ENCODE measurements around the gene SLC2A1.
"Not testable (repeated sequence)": the region's sequence is repeated elsewhere in the genome, so short reads cannot be mapped to it uniquely, and the experiment has no call there.

The SLC2A1 gene

GRCh38 chr1:42923367-42924081 lies 35.1 kb downstream of the SLC2A1 start:
- H4K8ac ChIP-seq (ENCODE audit: low read depth, low read length) = peak overlapping the region; percentile 69
- peaks cover 2% of the 10 kb centered on the region for H3K79me2 ChIP-seq (ENCODE audit: control insufficient read depth, insufficient read depth, low read length, poor library complexity)
- H3K4me2 ChIP-seq (ENCODE audit: low read length) = peak overlapping the region; percentile 97
- no CpG with 5 or more reads among the region's 14 CpGs for WGBS (ENCODE audit: extremely low coverage, insufficient coverage, insufficient read length)
- peak overlapping the region; percentile 48 for H3K18ac ChIP-seq (ENCODE audit: low read length)
- no peak for DNase-seq
- peaks cover 7% of the 10 kb centered on the region for H3K79me1 ChIP-seq (ENCODE audit: low read length)
- no peak overlapping the region for H3K4ac ChIP-seq (ENCODE audit: low read depth, low read length)
- H3K4me1 ChIP-seq (ENCODE audit: control insufficient read depth in 1 of 2, insufficient read depth in 2 of 2, low read length in 2 of 2) = peaks cover 5% of the 10 kb centered on the region in 2 experiments
- H4K12ac ChIP-seq (ENCODE audit: low read depth, low read length) = no peak overlapping the region
- H3K9ac ChIP-seq (ENCODE audit: low read length) = peak overlapping the region; percentile 20
- H3K27me3 ChIP-seq (ENCODE audit: insufficient read depth, low read length) = no peaks in the 10 kb centered on the region
- H2AK5ac ChIP-seq (ENCODE audit: low read length) = no peak overlapping the region
- H3K4me3 ChIP-seq (ENCODE audit: low read depth, low read length) = no peak overlapping the region
- peak overlapping the region; percentile 60 for H3K14ac ChIP-seq (ENCODE audit: low read length)
- H2BK5ac ChIP-seq (ENCODE audit: low read depth, low read length, poor library complexity) = peak overlapping the region; percentile 52
- H4K91ac ChIP-seq (ENCODE audit: low read depth, low read length) = peak overlapping the region; percentile 49
- no peak overlapping the region for H3K23ac ChIP-seq (ENCODE audit: low read length)
- peak overlapping the region; percentile 50 for H3K27ac ChIP-seq (ENCODE audit: low read depth, low read length)
- H2BK12ac ChIP-seq (ENCODE audit: low read length) = peak overlapping the region; percentile 79
- peak overlapping the region; percentile 1 for H2AFZ ChIP-seq (ENCODE audit: insufficient read depth, low read length, poor library complexity)
- peaks cover 26 to 32% of the 10 kb centered on the region in 2 experiments for H3K36me3 ChIP-seq (ENCODE audit: control insufficient read depth in 1 of 2, insufficient read depth in 2 of 2, low read length in 2 of 2)
- H3K9me3 ChIP-seq (ENCODE audit: insufficient read depth, low read depth, low read length) = no peaks in the 10 kb centered on the region
- H2BK120ac ChIP-seq (ENCODE audit: insufficient read depth, low read length, poor library complexity) = no peak overlapping the region

GRCh38 chr1:42922687-42923366 lies 35.8 kb downstream of the SLC2A1 start:
- H2AK5ac ChIP-seq (ENCODE audit: low read length) = no peak overlapping the region
- H3K36me3 ChIP-seq (ENCODE audit: control insufficient read depth in 1 of 2, insufficient read depth in 2 of 2, low read length in 2 of 2) = peaks cover 19 to 25% of the 10 kb centered on the region in 2 experiments
- no peak overlapping the region for H3K18ac ChIP-seq (ENCODE audit: low read length)
- H3K79me1 ChIP-seq (ENCODE audit: low read length) = peaks cover 7% of the 10 kb centered on the region
- H3K9ac ChIP-seq (ENCODE audit: low read length) = no peak overlapping the region
- H2BK12ac ChIP-seq (ENCODE audit: low read length) = no peak overlapping the region
- H3K79me2 ChIP-seq (ENCODE audit: control insufficient read depth, insufficient read depth, low read length, poor library complexity) = peaks cover 2% of the 10 kb centered on the region
- H2AFZ ChIP-seq (ENCODE audit: insufficient read depth, low read length, poor library complexity) = peak overlapping the region; percentile 1
- no peaks in the 10 kb centered on the region for H3K9me3 ChIP-seq (ENCODE audit: insufficient read depth, low read depth, low read length)
- H4K91ac ChIP-seq (ENCODE audit: low read depth, low read length) = no peak overlapping the region
- H4K8ac ChIP-seq (ENCODE audit: low read depth, low read length) = no peak overlapping the region
- H3K4me2 ChIP-seq (ENCODE audit: low read length) = no peak overlapping the region
- H3K4me3 ChIP-seq (ENCODE audit: low read depth, low read length) = no peak overlapping the region
- no CpG with 5 or more reads among the region's 4 CpGs for WGBS (ENCODE audit: extremely low coverage, insufficient coverage, insufficient read length)
- peaks cover 5% of the 10 kb centered on the region in 2 experiments for H3K4me1 ChIP-seq (ENCODE audit: control insufficient read depth in 1 of 2, insufficient read depth in 2 of 2, low read length in 2 of 2)
- no peaks in the 10 kb centered on the region for H3K27me3 ChIP-seq (ENCODE audit: insufficient read depth, low read length)
- peak in 1 of 2 donors; percentile 67 for DNase-seq
- no peak overlapping the region for H2BK5ac ChIP-seq (ENCODE audit: low read depth, low read length, poor library complexity)
- no peak overlapping the region for H2BK120ac ChIP-seq (ENCODE audit: insufficient read depth, low read length, poor library complexity)
- no peak overlapping the region for H4K12ac ChIP-seq (ENCODE audit: low read depth, low read length)
- no peak overlapping the region for H3K23ac ChIP-seq (ENCODE audit: low read length)
- H3K4ac ChIP-seq (ENCODE audit: low read depth, low read length) = no peak overlapping the region
- peak overlapping the region; percentile 60 for H3K14ac ChIP-seq (ENCODE audit: low read length)
- H3K27ac ChIP-seq (ENCODE audit: low read depth, low read length) = peak overlapping the region; percentile 42

- H2BK12ac ChIP-seq (ENCODE audit: low read length) = no peak overlapping the region
- no peak overlapping the region for H4K91ac ChIP-seq (ENCODE audit: low read depth, low read length)
- no peak overlapping the region for H2BK5ac ChIP-seq (ENCODE audit: low read depth, low read length, poor library complexity)
- H3K4ac ChIP-seq (ENCODE audit: low read depth, low read length) = no peak overlapping the region
- H3K27ac ChIP-seq (ENCODE audit: low read depth, low read length) = no peak overlapping the region
- H3K79me2 ChIP-seq (ENCODE audit: control insufficient read depth, insufficient read depth, low read length, poor library complexity) = peaks cover 2% of the 10 kb centered on the region
- H2AK5ac ChIP-seq (ENCODE audit: low read length) = no peak overlapping the region
- H4K12ac ChIP-seq (ENCODE audit: low read depth, low read length) = no peak overlapping the region
- no peak overlapping the region for H3K4me3 ChIP-seq (ENCODE audit: low read depth, low read length)
- H3K9ac ChIP-seq (ENCODE audit: low read length) = no peak overlapping the region
- peaks cover 6% of the 10 kb centered on the region for H3K9me3 ChIP-seq (ENCODE audit: insufficient read depth, low read depth, low read length)
- peaks cover 14 to 15% of the 10 kb centered on the region in 2 experiments for H3K36me3 ChIP-seq (ENCODE audit: control insufficient read depth in 1 of 2, insufficient read depth in 2 of 2, low read length in 2 of 2)
- H4K8ac ChIP-seq (ENCODE audit: low read depth, low read length) = no peak overlapping the region
- no peak overlapping the region for H3K18ac ChIP-seq (ENCODE audit: low read length)
- no peak for DNase-seq
- no peak overlapping the region for H3K14ac ChIP-seq (ENCODE audit: low read length)
- no peak overlapping the region for H3K4me2 ChIP-seq (ENCODE audit: low read length)
- WGBS (ENCODE audit: extremely low coverage, insufficient coverage, insufficient read length) = no CpG with 5 or more reads among the region's 4 CpGs
- peaks cover 7% of the 10 kb centered on the region for H3K79me1 ChIP-seq (ENCODE audit: low read length)
- H2BK120ac ChIP-seq (ENCODE audit: insufficient read depth, low read length, poor library complexity) = no peak overlapping the region
- peaks cover 5% of the 10 kb centered on the region in 2 experiments for H3K4me1 ChIP-seq (ENCODE audit: control insufficient read depth in 1 of 2, insufficient read depth in 2 of 2, low read length in 2 of 2)
- H3K23ac ChIP-seq (ENCODE audit: low read length) = no peak overlapping the region
- H3K27me3 ChIP-seq (ENCODE audit: insufficient read depth, low read length) = no peaks in the 10 kb centered on the region
- no peak overlapping the region for H2AFZ ChIP-seq (ENCODE audit: insufficient read depth, low read length, poor library complexity)
Measured at GRCh38 chr1:42921769-42922168, 36.9 kb downstream of the SLC2A1 start.

- not testable (repeated sequence) for H3K79me2 ChIP-seq (ENCODE audit: control insufficient read depth, insufficient read depth, low read length, poor library complexity); H2BK12ac ChIP-seq (ENCODE audit: low read length); H3K9ac ChIP-seq (ENCODE audit: low read length); H2AFZ ChIP-seq (ENCODE audit: insufficient read depth, low read length, poor library complexity); H4K91ac ChIP-seq (ENCODE audit: low read depth, low read length); H4K12ac ChIP-seq (ENCODE audit: low read depth, low read length); H3K27me3 ChIP-seq (ENCODE audit: insufficient read depth, low read length); H3K18ac ChIP-seq (ENCODE audit: low read length); H3K14ac ChIP-seq (ENCODE audit: low read length); H3K4me1 ChIP-seq (ENCODE audit: control insufficient read depth in 1 of 2, insufficient read depth in 2 of 2, low read length in 2 of 2); H2AK5ac ChIP-seq (ENCODE audit: low read length); H4K8ac ChIP-seq (ENCODE audit: low read depth, low read length); H3K36me3 ChIP-seq (ENCODE audit: control insufficient read depth in 1 of 2, insufficient read depth in 2 of 2, low read length in 2 of 2); H3K4me3 ChIP-seq (ENCODE audit: low read depth, low read length); DNase-seq; H3K9me3 ChIP-seq (ENCODE audit: insufficient read depth, low read depth, low read length); H3K23ac ChIP-seq (ENCODE audit: low read length); H3K4me2 ChIP-seq (ENCODE audit: low read length); H3K79me1 ChIP-seq (ENCODE audit: low read length); H3K27ac ChIP-seq (ENCODE audit: low read depth, low read length); H2BK120ac ChIP-seq (ENCODE audit: insufficient read depth, low read length, poor library complexity); H2BK5ac ChIP-seq (ENCODE audit: low read depth, low read length, poor library complexity); H3K4ac ChIP-seq (ENCODE audit: low read depth, low read length)
- no CpG with 5 or more reads among the region's 5 CpGs for WGBS (ENCODE audit: extremely low coverage, insufficient coverage, insufficient read length)
Measured at GRCh38 chr1:42919651-42920050, 39.0 kb downstream of the SLC2A1 start.

Data from trophoblast cell (in vitro differentiated cells and primary cell).